ENCODE measurements around the gene ATP10B. TPM values are rescaled to one million over a fixed set of nuclear protein-coding genes. Genes with fewer than 3 reads are reported as not detected.
A peak's percentile ranks its signal among the peaks of the same experiment; 100 is the strongest.
"Not testable (repeated sequence)": the region's sequence is repeated elsewhere in the genome, so short reads cannot be mapped to it uniquely, and the experiment has no call there.

The ATP10B gene
- 7.4 and 10.4 TPM in 2 replicates for total RNA-seq (2014; rRNA removed; shearing (Covaris generic))

GRCh38 chr5:160852049-160852448 lies at the start of gene ATP10B:
Gene ATP10B (minus strand): TSS chr5:160852211. CDS start chr5:160688074, 164,137 bp downstream.
- DNase-seq (ENCODE audit: low spot score): no peak

GRCh38 chr5:160901656-160902055 lies 49.6 kb upstream of the ATP10B start:
- DNase-seq (ENCODE audit: low spot score): no peak

- DNase-seq (ENCODE audit: low spot score): no peak
Measured at GRCh38 chr5:160899735-160900134, 47.7 kb upstream of the ATP10B start.

GRCh38 chr5:160893180-160893964 lies 41.4 kb upstream of the ATP10B start:
- not testable (repeated sequence) for DNase-seq (ENCODE audit: low spot score)

GRCh38 chr5:160887780-160888179 lies 35.8 kb upstream of the ATP10B start:
- peak; percentile 39 for DNase-seq (ENCODE audit: low spot score)

GRCh38 chr5:160873560-160874200 lies 21.7 kb upstream of the ATP10B start:
- DNase-seq (ENCODE audit: low spot score): not testable (repeated sequence)

- no peak for DNase-seq (ENCODE audit: low spot score)
Measured at GRCh38 chr5:160869989-160870521, 18.0 kb upstream of the ATP10B start.

GRCh38 chr5:160867976-160868375 lies 16.0 kb upstream of the ATP10B start:
- DNase-seq (ENCODE audit: low spot score): no peak

GRCh38 chr5:160851451-160851850 lies 560 bp downstream of the ATP10B start:
- no peak for DNase-seq (ENCODE audit: low spot score)

- no peak for DNase-seq (ENCODE audit: low spot score)
Measured at GRCh38 chr5:160850421-160850820, 1.6 kb downstream of the ATP10B start.

GRCh38 chr5:160847526-160848085 lies 4.4 kb downstream of the ATP10B start:
- DNase-seq (ENCODE audit: low spot score): no peak

- DNase-seq (ENCODE audit: low spot score): no peak
Measured at GRCh38 chr5:160846642-160847041, 5.4 kb downstream of the ATP10B start.

- no peak for DNase-seq (ENCODE audit: low spot score)
Measured at GRCh38 chr5:160844177-160844576, 7.8 kb downstream of the ATP10B start.

GRCh38 chr5:160843240-160843639 lies 8.8 kb downstream of the ATP10B start:
- DNase-seq (ENCODE audit: low spot score): no peak

- DNase-seq (ENCODE audit: low spot score): no peak
Measured at GRCh38 chr5:160837749-160838593, 14.0 kb downstream of the ATP10B start.

- no peak for DNase-seq (ENCODE audit: low spot score)
Measured at GRCh38 chr5:160837211-160837610, 14.8 kb downstream of the ATP10B start.

- no peak for DNase-seq (ENCODE audit: low spot score)
Measured at GRCh38 chr5:160835818-160836528, 16.0 kb downstream of the ATP10B start.

GRCh38 chr5:160835376-160835775 lies 16.6 kb downstream of the ATP10B start:
- DNase-seq (ENCODE audit: low spot score): no peak

GRCh38 chr5:160833806-160834205 lies 18.2 kb downstream of the ATP10B start:
- DNase-seq (ENCODE audit: low spot score): no peak

GRCh38 chr5:160831801-160832200 lies 20.2 kb downstream of the ATP10B start:
- no peak for DNase-seq (ENCODE audit: low spot score)
